Activated CD8-positive, alpha-beta T cell treated with anti-CD3 and anti-CD28 coated beads, Interleukin-2, amount 10 ng/mL, durations not matched to agents 7 days and 5 days (primary cell): ENCODE results near the gene FAM114A1. TPM values are rescaled to one million over a fixed set of nuclear protein-coding genes. Genes with fewer than 3 reads are reported as not detected.

Experiments used
- ATAC-seq: fragments of 150-1000 bp; cut with Tn5 transposase; one replicate; pipeline ENCODE4 v1.10.0; 2021; ENCODE audit warnings: moderate library complexity
- CTCF ChIA-PET: fragments of 350-600 bp; sonication (Branson Sonifier 250); formaldehyde crosslinking; loops from one replicate; lab custom pipeline; 2021; ENCODE audit warnings: antibody characterized with exemption; lab: Charles Lee
- POLR2A ChIA-PET: fragments of 350-600 bp; sonication (Branson Sonifier 250); formaldehyde crosslinking; loops from one replicate; lab custom pipeline; 2021; ENCODE audit warnings: antibody characterized with exemption; lab: Charles Lee
- DNase-seq: peaks from one replicate; pipeline ENCODE4 v3.0.0-alpha.2; 2020
- H3K27ac Mint-ChIP-seq: one replicate; pipeline ENCODE4 v1.8.0; 2021; ENCODE audit warnings: mild to moderate bottlenecking, mixed read lengths
- H3K27me3 Mint-ChIP-seq: one replicate; pipeline ENCODE4 v1.8.0; 2021; ENCODE audit warnings: low read depth, mixed read lengths
- H3K36me3 Mint-ChIP-seq: one replicate; pipeline ENCODE4 v1.8.0; 2021; ENCODE audit warnings: low read depth, mixed read lengths
- H3K4me1 Mint-ChIP-seq: one replicate; pipeline ENCODE4 v1.8.0; 2021; ENCODE audit warnings: low read depth, mixed read lengths
- H3K4me3 Mint-ChIP-seq: one replicate; pipeline ENCODE4 v1.8.0; 2021; ENCODE audit warnings: mild to moderate bottlenecking, mixed read lengths
- H3K9me3 Mint-ChIP-seq: one replicate; pipeline ENCODE4 v1.8.0; 2022; ENCODE audit warnings: mixed read lengths; ENCODE audit not compliant: insufficient read depth
- total RNA-seq, 2 experiments: library from RNA; stranded (reverse); gene quantifications; one replicate each; pipeline ENCODE4 v1.2.3, GENCODE V29; 2021

The FAM114A1 gene
- total RNA-seq, 2 experiments from 2014 or later, result 0.50 to 0.60 TPM

DNA sequence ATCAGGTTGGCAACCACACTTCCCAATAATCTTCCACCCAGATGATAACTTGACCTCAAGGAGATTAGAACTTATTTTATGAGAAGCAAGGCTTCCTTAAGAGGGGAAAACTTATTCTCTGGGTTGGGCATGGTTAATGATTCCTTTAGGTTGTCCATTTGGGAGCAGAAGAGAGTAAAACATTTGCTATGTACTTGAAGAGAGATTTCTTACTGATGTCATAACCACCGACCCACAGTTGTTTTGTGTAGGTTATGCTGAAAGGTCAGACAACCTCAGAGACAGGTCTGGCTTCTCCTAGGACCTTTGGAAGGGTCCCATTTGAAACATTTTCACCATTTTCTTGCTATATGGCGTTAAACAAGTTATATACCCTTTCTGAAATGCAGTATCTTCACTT is 56.1 kb downstream of the FAM114A1 start:
- ATAC-seq (no peak), DNase-seq (no peak)
- Mint-ChIP-seq H3K27me3 (peaks cover 3% of the 10 kb centered on the region), H3K9me3 (no peaks in the 10 kb centered on the region), H3K4me1 (peaks cover 3% of the 10 kb centered on the region), H3K27ac (no peak overlapping the region), H3K4me3 (no peak overlapping the region), H3K36me3 (no peaks in the 10 kb centered on the region)
- CTCF ChIA-PET, result interaction anchor here (1.0 to 1.2 kb wide), 2 partner anchors 8 to 21 kb away, joined by 3 to 4 read pairs; no protein-coding TSS in a partner anchor
- POLR2A ChIA-PET, result interaction anchor here (0.6 to 0.8 kb wide), 2 partner anchors 18 to 48 kb away, joined by 3 to 4 read pairs; no protein-coding TSS in a partner anchor

DNA sequence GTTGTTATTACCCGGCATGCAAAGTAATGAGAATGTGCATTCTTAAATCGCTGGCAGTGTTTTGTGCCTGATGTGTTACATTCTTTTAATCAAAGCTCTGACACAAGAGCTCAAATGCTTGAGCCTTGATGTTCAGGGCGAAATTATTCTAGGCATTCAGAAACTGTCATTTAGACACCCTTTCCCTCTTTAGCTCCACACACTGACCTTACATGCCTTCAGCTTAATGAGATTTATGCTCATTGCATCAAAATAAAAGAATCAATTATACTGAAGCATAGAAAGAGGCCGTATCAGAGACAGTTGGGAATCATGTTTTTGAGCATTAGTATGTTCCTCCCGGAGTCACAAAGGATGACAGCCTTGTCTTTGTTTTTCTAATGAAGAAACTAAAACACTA is 56.7 kb downstream of the FAM114A1 start:
- H3K27me3 Mint-ChIP-seq, result peaks cover 3% of the 10 kb centered on the region
- no peaks in the 10 kb centered on the region for H3K36me3 Mint-ChIP-seq
- POLR2A ChIA-PET, result interaction anchor here (0.8 kb wide), 1 partner anchor 17 kb away, joined by 3 read pairs; no protein-coding TSS in a partner anchor
- ATAC-seq (no peak), DNase-seq (no peak)
- H3K4me3 Mint-ChIP-seq, result no peak overlapping the region
- peaks cover 3% of the 10 kb centered on the region for H3K4me1 Mint-ChIP-seq
- no peaks in the 10 kb centered on the region for H3K9me3 Mint-ChIP-seq
- CTCF ChIA-PET, result interaction anchor here (0.6 to 1.2 kb wide), 4 partner anchors 8 to 34 kb away, joined by 3 to 4 read pairs (median 3); no protein-coding TSS in a partner anchor
- H3K27ac Mint-ChIP-seq, result no peak overlapping the region

DNA sequence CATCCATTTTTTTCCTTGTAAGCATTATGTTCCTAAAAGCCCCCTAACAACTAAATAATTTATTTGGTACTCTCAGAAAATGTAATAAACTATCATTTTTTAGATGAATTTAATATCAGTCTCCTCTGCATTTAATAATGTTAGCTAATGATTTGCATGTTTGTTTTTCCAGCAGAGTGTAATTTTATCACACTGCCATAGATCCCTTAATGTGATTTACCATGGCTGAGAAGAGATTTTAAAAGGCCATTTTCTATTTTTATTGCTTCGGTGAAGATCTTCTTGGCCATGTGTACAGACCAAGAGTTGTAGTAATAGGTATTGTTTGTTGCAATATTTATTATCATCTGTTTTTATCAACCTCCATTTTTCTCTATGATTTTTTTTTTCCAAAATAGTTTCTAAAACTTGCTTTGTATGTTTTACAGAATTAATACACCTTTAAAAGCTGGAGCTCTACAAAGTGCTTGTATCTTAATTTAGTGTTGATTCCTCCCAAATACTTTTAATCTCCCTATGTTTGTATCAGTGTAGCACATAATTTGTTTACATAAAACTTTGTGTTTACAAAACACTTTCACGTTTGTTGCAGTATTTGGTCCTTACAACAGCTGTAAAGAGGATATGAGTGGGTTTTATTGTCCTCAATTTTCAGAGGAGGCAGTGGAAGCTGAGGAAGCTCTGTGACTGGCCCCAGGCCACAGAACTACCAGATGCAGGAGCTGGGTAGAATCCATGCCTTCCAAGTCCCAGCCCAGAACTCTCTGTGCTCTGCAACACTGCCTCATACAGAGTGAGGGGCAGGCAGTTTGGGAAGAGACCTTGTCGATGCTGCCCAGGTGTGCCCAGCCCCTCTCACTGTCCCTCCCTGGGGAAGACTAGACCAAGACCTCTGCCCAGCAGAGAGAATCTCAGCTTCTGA is 58.1 kb downstream of the FAM114A1 start:
- CTCF ChIA-PET, result interaction anchor here (0.8 to 1.7 kb wide), 2 partner anchors 10 to 23 kb away, joined by 4 read pairs; no protein-coding TSS in a partner anchor
- H3K36me3 Mint-ChIP-seq, result no peaks in the 10 kb centered on the region

DNA sequence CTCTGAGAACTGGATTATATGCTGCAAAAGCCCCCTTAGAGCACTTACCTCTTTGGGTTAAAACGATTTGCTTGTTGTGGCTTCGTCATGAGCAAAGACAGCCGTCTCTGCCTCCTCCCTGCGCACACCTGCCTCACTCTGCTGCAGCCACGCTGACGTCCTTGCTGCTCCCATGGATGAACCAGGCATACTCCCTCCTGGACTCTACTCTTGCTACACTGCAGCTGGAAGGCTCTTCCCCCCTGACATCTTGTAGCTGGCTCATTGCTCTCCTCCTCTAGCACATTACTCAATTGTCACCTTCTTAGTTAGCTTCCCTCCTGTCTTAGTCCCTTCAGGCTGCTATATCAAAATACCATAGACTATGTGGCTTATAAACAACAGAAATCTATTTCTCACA is 59.3 kb downstream of the FAM114A1 start:
- H3K27me3 Mint-ChIP-seq, result peaks cover 3% of the 10 kb centered on the region
- DNase-seq (no peak), ATAC-seq (no peak)
- H3K4me1 Mint-ChIP-seq, result no peaks in the 10 kb centered on the region
- H3K9me3 Mint-ChIP-seq, result no peaks in the 10 kb centered on the region
- H3K27ac Mint-ChIP-seq, result no peak overlapping the region
- CTCF ChIA-PET, result interaction anchor here (0.8 to 1.7 kb wide), 4 partner anchors 9 to 24 kb away, joined by 3 to 4 read pairs (median 4); no protein-coding TSS in a partner anchor
- no peaks in the 10 kb centered on the region for H3K36me3 Mint-ChIP-seq
- POLR2A ChIA-PET, result no interaction called here
- H3K4me3 Mint-ChIP-seq, result no peak overlapping the region

More for the DNA sequence above, 58.1 kb downstream of the FAM114A1 start:
- Mint-ChIP-seq H3K9me3 (no peaks in the 10 kb centered on the region), H3K4me1 (peaks cover under 1% of the 10 kb centered on the region), H3K27ac (no peak overlapping the region), H3K4me3 (no peak overlapping the region), H3K27me3 (peaks cover 3% of the 10 kb centered on the region)
- POLR2A ChIA-PET, result no interaction called here
- DNase-seq, result no peak
- no peak for ATAC-seq

DNA sequence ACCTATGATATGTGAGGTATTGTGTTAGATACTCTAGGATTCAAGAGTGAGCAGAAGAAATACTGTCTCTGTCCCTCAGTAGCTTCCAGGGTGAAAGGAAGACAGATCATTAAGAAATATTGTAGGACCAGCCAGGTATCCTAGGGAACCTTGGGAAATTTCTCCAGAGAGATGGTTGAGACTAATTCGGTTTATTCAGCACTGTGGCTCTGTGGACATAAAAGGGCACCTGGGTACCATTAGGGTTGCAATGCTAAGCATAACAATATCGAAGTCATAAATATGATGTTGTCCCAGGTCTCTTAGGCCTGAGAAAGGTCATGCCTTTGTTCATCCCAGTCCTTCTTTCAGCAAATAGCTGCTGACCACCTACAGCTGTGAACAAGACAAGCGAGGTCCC is 61.0 kb downstream of the FAM114A1 start:
- Mint-ChIP-seq H3K4me1 (no peaks in the 10 kb centered on the region), H3K4me3 (no peak overlapping the region), H3K27ac (no peak overlapping the region), H3K36me3 (no peaks in the 10 kb centered on the region), H3K9me3 (no peaks in the 10 kb centered on the region), H3K27me3 (peaks cover 3% of the 10 kb centered on the region)
- ATAC-seq, result no peak
- DNase-seq, result no peak
- ChIA-PET CTCF (interaction anchor here (1.2 kb wide), 1 partner anchor 26 kb away, joined by 5 read pairs; no protein-coding TSS in a partner anchor), POLR2A (no interaction called here)

DNA sequence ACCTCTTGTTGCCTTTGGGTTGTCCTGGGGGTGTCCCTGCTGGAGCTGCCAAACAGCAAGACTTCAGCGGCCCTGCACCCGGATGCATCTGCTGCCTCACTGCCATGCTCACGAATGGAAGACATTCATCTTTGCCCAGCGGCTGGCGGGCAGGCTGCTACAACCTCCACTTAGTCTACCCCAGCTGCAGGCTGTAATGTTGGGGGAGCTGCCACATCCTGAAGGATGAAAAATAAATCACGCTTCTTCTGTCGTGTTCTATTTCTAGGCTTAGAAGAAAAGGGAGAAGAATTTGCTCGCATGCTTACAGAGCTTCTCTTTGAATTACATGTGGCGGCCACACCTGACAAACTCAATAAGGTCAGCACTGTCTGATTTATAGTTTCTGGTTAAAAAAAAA is 61.4 kb downstream of the FAM114A1 start:
- no peaks in the 10 kb centered on the region for H3K36me3 Mint-ChIP-seq
- ChIA-PET POLR2A (no interaction called here), CTCF (interaction anchor here (1.2 kb wide), 1 partner anchor 26 kb away, joined by 5 read pairs; no protein-coding TSS in a partner anchor)
- no peak overlapping the region for H3K27ac Mint-ChIP-seq
- DNase-seq, result no peak
- ATAC-seq, result no peak
- peaks cover 3% of the 10 kb centered on the region for H3K27me3 Mint-ChIP-seq
- H3K4me1 Mint-ChIP-seq, result no peaks in the 10 kb centered on the region
- H3K4me3 Mint-ChIP-seq, result no peak overlapping the region
- H3K9me3 Mint-ChIP-seq, result no peaks in the 10 kb centered on the region

DNA sequence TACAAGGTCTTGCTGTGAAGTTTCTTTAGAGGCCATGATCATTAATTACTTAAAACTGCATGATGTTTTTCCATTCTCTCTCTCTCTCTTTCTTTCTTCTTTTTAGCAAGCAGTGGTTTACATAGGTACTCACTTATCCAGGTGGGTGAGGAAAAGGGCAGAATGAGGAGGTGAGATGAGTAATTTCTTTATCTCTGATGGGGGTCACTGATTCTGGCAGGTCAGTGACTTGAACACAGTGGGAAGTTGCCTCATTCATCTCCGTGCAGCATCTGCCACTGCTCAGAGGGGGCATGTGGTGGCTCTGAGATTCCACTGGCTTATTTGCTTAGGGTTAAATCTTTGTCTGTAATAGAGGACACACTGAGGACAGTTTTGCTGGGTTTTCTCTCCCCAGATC is 62.6 kb downstream of the FAM114A1 start:
- Mint-ChIP-seq H3K9me3 (no peaks in the 10 kb centered on the region), H3K27ac (no peak overlapping the region), H3K4me1 (no peaks in the 10 kb centered on the region), H3K36me3 (no peaks in the 10 kb centered on the region), H3K4me3 (no peak overlapping the region), H3K27me3 (peaks cover 3% of the 10 kb centered on the region)
- ChIA-PET CTCF (no interaction called here), POLR2A (no interaction called here)
- no peak for DNase-seq
- no peak for ATAC-seq

DNA sequence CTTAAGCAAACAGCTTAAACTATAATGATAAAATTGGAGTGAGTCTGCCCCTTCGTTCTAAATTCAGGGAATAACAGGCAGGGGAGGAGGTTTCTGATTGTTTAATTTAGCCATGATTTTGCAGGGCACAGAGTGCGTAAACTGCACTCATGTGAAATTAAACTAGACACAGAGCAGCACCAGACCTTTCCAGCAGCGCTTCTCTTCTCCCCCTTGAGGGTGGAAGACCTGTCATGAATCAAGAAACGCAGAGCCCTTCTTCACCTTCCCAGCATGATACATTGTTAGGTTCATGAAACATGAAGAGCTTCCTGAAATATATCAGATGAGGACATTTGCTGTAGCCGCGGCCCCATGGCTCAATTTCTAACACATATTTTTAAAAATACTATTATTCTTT is 63.1 kb downstream of the FAM114A1 start:
- ChIA-PET POLR2A (no interaction called here), CTCF (no interaction called here)
- H3K27me3 Mint-ChIP-seq, result peaks cover 3% of the 10 kb centered on the region
- H3K4me3 Mint-ChIP-seq, result no peak overlapping the region
- H3K27ac Mint-ChIP-seq, result no peak overlapping the region
- ATAC-seq, result no peak
- H3K4me1 Mint-ChIP-seq, result no peaks in the 10 kb centered on the region
- DNase-seq, result no peak
- H3K36me3 Mint-ChIP-seq, result no peaks in the 10 kb centered on the region
- no peaks in the 10 kb centered on the region for H3K9me3 Mint-ChIP-seq

DNA sequence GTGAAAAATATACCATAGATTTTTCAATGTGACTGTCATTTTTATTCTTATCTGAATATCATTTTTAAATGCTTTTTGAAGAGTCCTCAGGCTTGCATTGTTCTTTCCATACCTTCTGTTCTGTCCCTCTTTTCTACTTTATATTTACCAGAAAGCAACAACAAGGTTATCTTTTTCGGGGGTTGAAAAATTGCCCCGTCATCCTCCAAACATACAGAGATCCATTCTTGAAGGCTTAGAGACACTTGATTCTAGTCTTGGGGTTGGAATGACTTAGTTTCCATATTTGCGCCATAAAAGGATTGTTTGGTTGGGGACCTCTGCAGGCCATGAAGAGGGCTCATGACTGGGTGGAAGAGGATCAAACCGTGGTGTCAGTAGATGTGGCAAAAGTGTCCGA is 63.5 kb downstream of the FAM114A1 start:
- Mint-ChIP-seq H3K27me3 (peaks cover 3% of the 10 kb centered on the region), H3K36me3 (no peaks in the 10 kb centered on the region), H3K4me1 (no peaks in the 10 kb centered on the region), H3K9me3 (no peaks in the 10 kb centered on the region), H3K27ac (no peak overlapping the region), H3K4me3 (no peak overlapping the region)
- ChIA-PET CTCF (interaction anchor here (1.0 kb wide), 1 partner anchor 148 kb away, joined by 3 read pairs; the partner anchor contains the start of gene TLR10), POLR2A (no interaction called here)
- ATAC-seq (no peak), DNase-seq (no peak)

DNA sequence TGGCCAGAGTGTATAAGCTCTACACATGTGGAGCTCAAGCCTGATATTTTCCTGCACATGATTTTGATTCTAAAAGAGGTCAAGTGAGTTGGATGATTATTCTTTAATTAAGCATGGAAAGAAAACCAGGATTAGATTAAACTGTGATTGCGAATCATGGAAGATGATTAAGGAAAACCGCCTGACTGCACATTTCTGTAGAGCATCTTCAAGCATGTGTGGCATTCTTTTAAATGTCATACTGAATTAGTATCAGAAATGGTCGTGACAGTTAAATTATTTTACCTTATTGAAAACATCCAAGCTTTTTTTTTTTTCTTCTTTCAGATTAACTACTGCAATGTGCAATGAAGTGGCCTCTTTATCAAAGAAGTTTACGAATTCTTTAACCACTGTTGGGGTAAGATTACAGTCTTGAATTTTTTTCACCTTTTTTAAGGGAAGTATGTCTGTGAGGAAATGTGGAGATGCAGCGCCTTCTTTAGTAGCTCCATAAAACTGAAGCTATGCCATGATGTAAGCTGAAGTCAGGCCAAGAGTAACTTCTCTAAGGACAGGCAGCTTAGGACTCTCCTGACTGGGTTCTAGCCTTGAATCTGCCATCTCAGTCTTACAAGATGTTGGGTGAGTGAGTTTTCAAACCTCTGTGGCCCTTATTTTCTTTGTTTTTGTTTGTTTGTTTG is 67.9 kb downstream of the FAM114A1 start:
- H3K9me3 Mint-ChIP-seq, result no peaks in the 10 kb centered on the region
- H3K4me3 Mint-ChIP-seq, result no peak overlapping the region
- CTCF ChIA-PET, result interaction anchor here (0.6 to 0.9 kb wide), 2 partner anchors 9 to 1322 kb away, joined by 3 to 4 read pairs; no protein-coding TSS in a partner anchor
- H3K36me3 Mint-ChIP-seq, result no peaks in the 10 kb centered on the region
- peaks cover under 1% of the 10 kb centered on the region for H3K4me1 Mint-ChIP-seq
- POLR2A ChIA-PET, result no interaction called here
- no peak for DNase-seq
- H3K27me3 Mint-ChIP-seq, result peaks cover 3% of the 10 kb centered on the region
- H3K27ac Mint-ChIP-seq, result no peak overlapping the region
- no peak for ATAC-seq

DNA sequence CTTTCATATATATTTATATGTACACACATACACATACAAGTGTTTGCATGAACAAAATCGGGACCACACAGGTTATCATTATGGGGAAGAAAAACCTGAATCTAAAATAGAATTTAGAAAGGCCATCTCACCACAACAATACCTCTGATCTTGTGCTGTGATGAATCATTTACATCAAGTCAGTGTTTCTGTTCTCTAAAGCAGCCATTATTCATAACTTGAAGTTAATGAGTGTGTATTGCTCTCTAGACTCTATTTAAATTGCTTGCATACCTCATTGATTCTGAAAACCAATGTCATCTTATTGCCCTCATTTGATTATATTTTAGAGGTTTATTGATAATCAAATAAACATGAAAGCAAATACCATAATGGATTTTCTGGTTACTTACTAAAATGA is 71.6 kb downstream of the FAM114A1 start:
- Mint-ChIP-seq H3K36me3 (no peaks in the 10 kb centered on the region), H3K9me3 (no peaks in the 10 kb centered on the region), H3K27me3 (no peaks in the 10 kb centered on the region), H3K4me3 (no peak overlapping the region), H3K27ac (no peak overlapping the region), H3K4me1 (peaks cover 3% of the 10 kb centered on the region)
- ChIA-PET POLR2A (no interaction called here), CTCF (no interaction called here)
- DNase-seq, result no peak
- ATAC-seq, result no peak
